GM10266 (cell line): ENCODE data around the gene CDS1.
"Not testable (repeated sequence)": the region's sequence is repeated elsewhere in the genome, so short reads cannot be mapped to it uniquely, and the experiment has no call there.

Experiments
- DNase-seq: peaks from one replicate; pipeline ENCODE4 v3.0.0; 2012; ENCODE audit errors: extremely low spot score
- CTCF ChIP-seq: IDR thresholded peaks from 2 replicates; pipeline ENCODE4 v1.5.1; 2012; ENCODE audit warnings: mild to moderate bottlenecking, low read depth; ENCODE audit not compliant: control insufficient read depth, insufficient read depth; ENCODE audit errors: missing control alignments

The CDS1 gene

GRCh38 chr4:84648863-84649647 is 66.1 kb downstream of the CDS1 start:
- TF ChIP-seq CTCF, result no peak
- DNase-seq, result no peak

- TF ChIP-seq CTCF, result no peak
Observed at GRCh38 chr4:84651499-84651898, 68.6 kb downstream of the CDS1 start.

GRCh38 chr4:84652478-84652877 is 69.6 kb downstream of the CDS1 start:
- no peak for DNase-seq
- TF ChIP-seq CTCF, result no peak

More at GRCh38 chr4:84651499-84651898, 68.6 kb downstream of the CDS1 start:
- DNase-seq, result no peak

GRCh38 chr4:84660606-84661005 is 77.7 kb downstream of the CDS1 start:
- no peak for TF ChIP-seq CTCF
- no peak for DNase-seq

- no peak for TF ChIP-seq CTCF
- DNase-seq, result no peak
Observed at GRCh38 chr4:84661191-84661939, 78.4 kb downstream of the CDS1 start.

- not testable (repeated sequence) for DNase-seq
Observed at GRCh38 chr4:84664767-84665166, 81.8 kb downstream of the CDS1 start.

GRCh38 chr4:84666439-84666838 is 83.5 kb downstream of the CDS1 start:
- no peak for DNase-seq
- TF ChIP-seq CTCF, result no peak
